ES-I3 (cell line): ENCODE data around the gene ARHGEF4.

Source experiments
- H3K36me3 ChIP-seq: 2 replicates; pipeline ENCODE4 v1.6.1; 2013; ENCODE audit warnings: mild to moderate bottlenecking, low read length, control low read depth, moderate library complexity; ENCODE audit not compliant: insufficient read depth
- H3K4me1 ChIP-seq: 2 replicates; pipeline ENCODE4 v1.6.1; 2013; ENCODE audit warnings: mild to moderate bottlenecking, control low read depth, low read length; ENCODE audit not compliant: insufficient read depth
- H3K9ac ChIP-seq: 2 replicates; pipeline ENCODE4 v1.6.1; 2013; ENCODE audit warnings: low read depth, mild to moderate bottlenecking, low read length, moderate library complexity
- H3K9me3 ChIP-seq: 2 replicates; pipeline ENCODE4 v1.6.1; 2013; ENCODE audit warnings: mild to moderate bottlenecking, low read length, moderate library complexity; ENCODE audit not compliant: control insufficient read depth, insufficient read depth

ARHGEF4 gene, protein sequence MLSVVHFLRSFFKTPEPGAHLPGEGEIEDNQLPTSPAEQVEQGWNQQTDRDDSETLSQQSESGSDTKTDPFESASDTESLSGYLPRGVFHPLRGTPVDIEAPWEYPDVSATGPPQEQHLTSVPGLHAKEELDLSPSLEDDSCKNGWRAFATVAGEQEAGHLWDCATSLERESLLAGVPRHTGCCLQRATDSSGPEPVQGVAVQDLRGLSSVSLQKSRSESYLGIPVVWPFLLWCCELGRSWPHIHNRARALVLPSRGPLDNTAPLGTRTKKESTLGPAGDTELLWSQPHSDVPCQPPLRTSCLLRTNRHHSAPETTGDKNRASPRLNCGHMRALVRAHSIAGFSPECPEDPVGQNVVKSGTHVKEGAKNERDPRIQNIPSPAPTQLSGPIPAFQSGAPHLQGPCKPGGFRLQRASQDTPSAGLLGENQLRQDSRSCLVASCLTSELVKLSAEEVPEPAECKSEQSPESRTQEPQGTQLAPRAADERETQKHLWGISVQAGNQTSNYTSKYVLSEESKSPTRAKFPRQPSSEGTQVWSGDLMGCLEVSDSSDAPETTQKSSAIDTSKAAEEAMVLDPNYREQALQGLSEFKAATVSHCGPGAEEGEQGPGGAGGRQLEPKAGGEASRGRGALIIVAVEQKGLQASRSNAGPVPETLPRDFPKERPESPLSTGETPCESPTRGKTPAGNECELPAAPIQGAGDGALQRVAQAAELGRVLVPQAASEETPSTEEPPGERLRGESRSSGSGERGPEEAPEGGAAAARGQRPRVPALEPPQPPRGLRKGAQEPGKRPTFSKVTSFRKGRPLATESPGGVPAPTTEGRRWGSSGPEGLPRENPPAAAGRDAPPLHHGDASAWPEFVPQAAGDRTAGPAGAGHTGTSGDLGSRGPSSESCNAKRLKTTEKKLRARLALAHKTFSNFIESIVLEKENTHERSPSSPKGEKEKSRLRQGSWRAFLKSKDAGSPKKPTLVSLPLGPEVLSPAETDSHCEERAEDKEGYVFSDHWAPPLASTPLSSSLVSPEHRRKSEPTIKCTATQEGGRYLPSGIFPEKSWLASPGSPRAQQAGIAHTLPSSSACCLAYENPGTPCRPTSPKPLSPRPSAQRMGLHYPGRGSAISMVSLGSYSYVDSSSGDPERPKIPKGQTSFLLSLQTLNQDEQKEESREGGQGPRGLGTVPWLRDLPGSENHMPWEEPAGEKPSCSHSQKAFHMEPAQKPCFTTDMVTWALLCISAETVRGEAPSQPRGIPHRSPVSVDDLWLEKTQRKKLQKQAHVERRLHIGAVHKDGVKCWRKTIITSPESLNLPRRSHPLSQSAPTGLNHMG (N-terminal part only)

DNA sequence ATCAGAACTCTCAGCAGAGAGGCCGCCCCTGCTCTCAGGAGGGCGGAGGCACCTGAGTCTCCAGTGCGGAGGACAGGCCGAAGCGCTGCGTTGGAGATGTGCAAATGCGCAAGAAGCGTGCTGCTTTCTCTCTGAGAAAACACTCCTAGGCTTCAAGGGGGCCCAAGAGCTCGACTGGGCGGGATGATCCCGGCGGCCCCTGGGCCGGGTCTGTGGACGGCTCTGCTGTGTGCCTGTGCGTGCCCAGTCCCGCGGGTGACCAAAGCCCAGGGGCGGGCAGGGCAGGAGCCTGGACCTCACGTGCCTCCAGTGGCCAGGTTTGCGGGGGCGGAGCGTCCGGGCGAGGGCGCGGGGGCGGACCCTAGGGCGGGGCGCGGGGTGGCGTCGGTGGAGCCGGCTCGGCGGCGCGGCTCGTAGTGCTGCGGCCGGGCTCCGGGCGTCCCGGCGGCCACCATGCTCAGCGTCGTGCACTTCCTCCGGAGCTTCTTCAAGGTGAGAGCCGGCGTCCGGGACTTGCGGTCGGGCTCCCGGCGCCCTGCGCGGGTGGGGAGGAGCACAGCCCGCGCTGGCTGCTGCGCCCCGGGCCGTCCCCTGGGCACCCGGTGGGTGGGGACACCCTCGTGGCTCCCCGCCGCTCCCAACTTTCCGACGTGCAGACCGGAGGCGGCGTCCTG is at the start of gene ARHGEF4:
Gene ARHGEF4 (plus strand): TSS at position 414 of the 674 bp plus-strand sequence. CDS start 40 bp downstream, at position 454.
- H3K9ac ChIP-seq, result peak within 1 kb of the TSS; percentile 85
- no peaks in the 10 kb centered on the region for H3K36me3 ChIP-seq
- peaks cover 11% of the 10 kb centered on the region for H3K4me1 ChIP-seq
- H3K9me3 ChIP-seq, result no peaks in the 10 kb centered on the region

DNA sequence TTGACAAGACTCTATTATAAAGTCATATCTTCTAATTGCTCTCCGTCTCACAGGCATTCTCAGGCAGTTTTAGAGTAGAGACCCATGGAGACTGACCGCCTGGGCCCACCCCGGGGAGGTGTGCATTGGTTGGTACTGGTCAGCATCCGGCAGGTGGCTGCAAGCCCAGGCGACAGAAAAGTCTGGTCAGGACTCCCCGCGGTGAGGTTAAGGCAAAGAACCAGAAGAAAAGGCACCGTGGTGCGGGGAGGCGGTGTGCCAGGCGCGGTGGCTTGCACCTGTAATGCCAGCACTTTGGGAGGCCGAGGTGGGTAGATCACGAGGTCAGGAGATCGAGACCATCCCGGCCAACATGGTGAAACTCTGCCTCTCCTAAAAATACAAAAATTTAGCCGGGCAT is 48.9 kb upstream of the ARHGEF4 start:
- H3K4me1 ChIP-seq, result no peaks in the 10 kb centered on the region
- no peaks in the 10 kb centered on the region for H3K36me3 ChIP-seq
- H3K9ac ChIP-seq, result no peak overlapping the region
- H3K9me3 ChIP-seq, result no peaks in the 10 kb centered on the region; the same call in 1 of the 2 replicates

DNA sequence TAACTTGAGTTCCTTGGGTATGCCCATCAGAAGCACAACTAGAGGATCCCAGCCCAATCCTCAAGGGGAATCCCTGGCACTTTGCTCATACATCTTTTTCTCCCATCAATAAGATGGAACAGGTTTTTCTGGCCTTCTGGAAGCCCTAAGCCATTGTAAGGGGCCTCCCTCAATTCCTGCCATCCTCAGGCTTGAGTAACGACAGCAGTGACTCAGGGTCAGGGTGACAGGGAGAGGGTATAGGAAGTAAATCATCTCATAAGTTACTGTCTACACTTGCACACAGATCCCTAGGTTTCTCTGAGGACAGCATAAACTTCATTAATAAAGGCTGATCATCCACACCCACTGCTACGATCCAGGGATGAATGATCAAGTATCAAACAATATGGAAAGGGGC is 46.4 kb upstream of the ARHGEF4 start:
- no peaks in the 10 kb centered on the region for H3K36me3 ChIP-seq
- no peaks in the 10 kb centered on the region for H3K9me3 ChIP-seq
- H3K9ac ChIP-seq, result no peak overlapping the region
- no peaks in the 10 kb centered on the region for H3K4me1 ChIP-seq

DNA sequence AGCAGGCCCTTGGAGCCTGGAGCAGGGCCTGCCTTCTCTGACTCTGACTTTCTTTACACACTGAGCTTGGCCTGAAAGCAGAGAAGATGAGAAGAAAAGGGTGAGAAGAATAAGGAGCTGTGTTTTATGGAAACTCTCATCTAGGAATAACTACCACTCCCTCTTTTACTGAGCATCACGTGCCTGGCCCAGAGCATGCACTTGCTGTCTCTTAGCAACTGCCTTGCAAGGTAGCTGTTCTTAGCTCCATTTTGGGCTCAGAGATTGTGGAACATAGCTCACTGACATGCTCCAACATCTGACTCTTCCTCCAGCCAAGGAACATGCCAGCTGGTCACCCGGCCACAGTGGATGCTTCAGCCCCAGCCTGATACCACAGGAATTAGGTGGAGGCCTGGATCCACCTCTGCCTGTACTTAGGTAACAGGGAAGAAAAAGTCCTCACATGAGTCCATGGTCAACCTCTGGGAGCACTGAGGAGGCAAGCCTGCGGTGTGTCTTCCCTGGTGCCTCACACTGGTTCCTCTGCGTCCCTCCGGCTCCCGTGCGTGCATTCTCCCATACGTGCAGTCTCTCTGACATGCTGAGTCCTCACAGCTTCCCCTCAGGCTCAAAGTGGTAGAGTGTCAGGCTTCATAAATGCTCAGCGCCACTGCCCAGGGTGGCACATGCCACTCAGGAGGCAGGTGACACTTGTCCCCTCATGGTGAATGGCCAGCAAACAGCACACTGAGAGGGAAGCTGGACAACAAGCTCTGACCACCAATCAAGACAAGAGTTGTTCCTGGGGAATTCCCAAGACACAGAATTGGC is 45.7 kb upstream of the ARHGEF4 start:
- Histone ChIP-seq H3K36me3 (no peaks in the 10 kb centered on the region), H3K9ac (no peak overlapping the region), H3K4me1 (peaks cover 5% of the 10 kb centered on the region), H3K9me3 (no peaks in the 10 kb centered on the region)

DNA sequence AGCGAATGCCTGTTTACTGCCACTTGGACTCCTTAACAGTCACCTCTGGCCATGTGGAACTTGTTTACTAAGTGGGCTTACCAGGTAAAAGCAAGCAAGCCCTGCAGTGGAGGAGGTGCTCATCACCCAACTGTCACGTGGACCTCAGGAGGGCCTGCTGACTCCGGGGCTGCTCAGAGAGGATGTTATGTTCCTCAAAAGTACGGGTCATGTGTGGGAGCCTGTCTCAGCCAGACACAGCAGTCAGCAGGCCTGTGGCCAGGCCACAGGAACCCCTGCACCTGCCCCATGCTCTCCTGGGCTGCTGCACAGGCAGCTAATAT is 45.1 kb upstream of the ARHGEF4 start:
- H3K4me1 ChIP-seq, result peaks cover 10% of the 10 kb centered on the region
- H3K9ac ChIP-seq, result no peak overlapping the region
- H3K9me3 ChIP-seq, result no peaks in the 10 kb centered on the region
- H3K36me3 ChIP-seq, result no peaks in the 10 kb centered on the region

DNA sequence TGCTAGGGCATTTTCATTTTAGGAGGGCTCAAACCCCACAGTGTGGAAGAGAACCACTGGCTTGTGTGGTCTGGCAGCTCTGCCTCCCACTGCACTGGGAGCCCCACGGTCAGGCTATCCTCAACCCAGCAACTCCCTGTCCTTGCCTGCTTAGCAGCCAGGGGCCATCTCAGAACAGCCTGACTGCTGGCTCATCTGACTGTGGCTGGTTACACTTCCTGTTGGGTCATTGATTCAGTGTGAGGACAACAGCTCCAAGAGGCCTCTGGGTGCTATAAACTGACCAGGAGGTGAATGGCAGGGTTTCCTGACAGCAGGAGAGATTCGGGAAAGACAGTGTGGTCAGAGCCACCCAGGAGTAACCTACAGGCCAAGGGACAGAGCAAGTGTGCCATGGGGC is 41.3 kb upstream of the ARHGEF4 start:
- peaks cover 10% of the 10 kb centered on the region for H3K4me1 ChIP-seq
- no peaks in the 10 kb centered on the region for H3K36me3 ChIP-seq
- H3K9me3 ChIP-seq, result no peaks in the 10 kb centered on the region
- H3K9ac ChIP-seq, result no peak overlapping the region

DNA sequence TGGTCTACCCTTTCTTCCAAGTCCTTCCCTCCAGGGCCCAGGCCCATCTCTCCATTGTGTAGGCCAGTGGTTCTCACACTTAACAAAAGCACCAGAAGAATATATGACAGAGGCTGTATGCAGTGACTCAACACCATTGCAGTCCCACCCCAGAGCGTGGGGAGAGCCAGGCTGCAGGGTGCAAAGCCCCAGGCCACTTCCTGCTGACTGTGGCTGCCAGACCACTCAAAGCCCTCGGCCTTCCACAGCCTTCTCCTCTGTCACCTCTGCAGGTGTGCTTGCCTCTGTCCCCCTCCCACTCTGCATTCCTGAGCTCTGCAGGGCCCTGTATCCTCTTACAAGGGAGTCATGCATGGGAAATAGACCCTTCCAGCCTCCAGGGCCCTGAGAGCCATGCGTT is 40.4 kb upstream of the ARHGEF4 start:
- Histone ChIP-seq H3K9me3 (no peaks in the 10 kb centered on the region), H3K36me3 (no peaks in the 10 kb centered on the region), H3K4me1 (peaks cover 10% of the 10 kb centered on the region), H3K9ac (no peak overlapping the region)

DNA sequence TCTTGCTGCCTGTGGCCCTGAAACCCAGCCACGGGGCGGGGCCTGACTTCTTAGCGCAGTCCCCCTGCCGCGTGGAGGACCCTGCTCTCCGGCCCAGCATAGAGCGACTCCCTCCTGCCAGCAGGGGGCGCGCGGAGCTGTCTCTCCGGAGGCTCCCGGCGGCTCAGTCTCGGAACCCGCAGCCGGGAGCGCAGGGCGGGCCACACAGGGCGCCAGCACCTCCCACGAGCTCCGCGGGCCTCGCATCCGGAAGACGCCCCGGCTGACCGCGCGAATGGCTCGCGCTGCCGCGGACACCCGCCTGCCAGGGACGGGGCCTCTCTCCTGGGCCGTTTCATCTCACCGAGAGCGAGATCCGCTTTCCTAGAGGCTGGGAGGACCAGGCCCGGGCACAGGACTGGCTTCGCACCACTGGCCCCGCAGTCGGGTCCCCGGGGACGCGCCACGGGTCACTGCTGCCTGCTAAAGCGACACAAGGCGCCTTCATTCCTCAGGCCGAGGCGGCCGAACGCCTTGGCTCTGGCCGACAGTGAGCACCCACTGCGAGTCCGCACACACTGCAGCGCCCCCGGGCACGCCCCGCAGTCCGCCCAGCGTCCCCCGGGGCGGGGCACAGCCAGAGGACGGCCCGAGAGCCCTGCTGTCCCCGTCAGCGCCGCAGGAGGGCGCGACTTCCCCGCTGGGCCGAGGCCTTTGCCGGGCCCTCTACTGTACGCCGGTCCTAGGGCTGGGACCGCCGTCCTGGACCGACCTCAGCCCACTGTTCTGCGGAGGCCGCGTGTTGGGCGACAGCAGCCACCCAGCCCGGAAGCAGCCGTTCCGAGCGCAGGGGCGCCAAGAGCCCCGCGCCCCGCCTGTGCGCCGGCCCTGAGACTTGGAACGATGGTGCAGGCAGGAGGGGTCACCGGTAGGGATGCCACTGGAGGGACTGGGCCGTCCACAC is 39.0 kb upstream of the ARHGEF4 start:
- Histone ChIP-seq H3K4me1 (peaks cover 10% of the 10 kb centered on the region), H3K36me3 (no peaks in the 10 kb centered on the region), H3K9ac (peak overlapping the region; percentile 87), H3K9me3 (no peaks in the 10 kb centered on the region)

DNA sequence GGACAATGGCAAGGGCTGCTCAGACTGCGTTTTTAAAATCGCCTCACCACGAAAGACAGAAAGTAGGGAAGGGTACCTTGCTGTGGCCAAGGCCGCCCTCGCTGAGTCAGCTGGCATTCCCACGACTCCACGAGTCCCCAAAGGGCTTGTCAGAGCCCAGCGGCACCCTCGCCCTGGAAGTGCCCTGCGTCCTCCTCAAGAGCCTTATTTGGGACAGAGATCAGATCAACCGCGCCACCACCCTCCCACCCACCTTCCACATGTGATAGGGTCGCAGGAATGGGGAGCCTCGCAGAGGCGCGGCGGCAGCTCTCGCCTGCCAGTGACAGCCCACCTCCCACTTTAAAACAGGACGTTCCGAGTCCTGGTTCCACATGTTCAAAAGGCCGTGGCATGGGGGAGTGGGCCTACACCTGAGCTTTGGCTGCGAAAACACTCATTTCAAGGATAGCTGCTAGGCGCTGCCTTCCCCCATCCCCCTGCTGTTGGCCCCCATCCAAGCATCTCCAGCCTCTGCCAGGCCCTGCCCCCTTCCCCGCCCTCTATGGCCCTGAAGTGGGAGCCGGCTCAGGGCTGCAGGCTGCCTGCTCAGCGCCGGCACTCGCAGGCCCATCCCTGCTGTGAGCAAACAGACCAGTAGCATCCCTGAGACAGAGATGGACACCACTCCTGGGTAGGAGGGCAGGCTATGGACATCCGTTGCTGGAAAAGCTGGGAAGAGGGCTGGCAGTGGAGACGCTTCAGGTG is 38.1 kb upstream of the ARHGEF4 start:
- Histone ChIP-seq H3K9me3 (no peaks in the 10 kb centered on the region), H3K4me1 (peaks cover 10% of the 10 kb centered on the region), H3K36me3 (no peaks in the 10 kb centered on the region), H3K9ac (peak overlapping the region; percentile 87; the same call in 1 of the 2 replicates)

DNA sequence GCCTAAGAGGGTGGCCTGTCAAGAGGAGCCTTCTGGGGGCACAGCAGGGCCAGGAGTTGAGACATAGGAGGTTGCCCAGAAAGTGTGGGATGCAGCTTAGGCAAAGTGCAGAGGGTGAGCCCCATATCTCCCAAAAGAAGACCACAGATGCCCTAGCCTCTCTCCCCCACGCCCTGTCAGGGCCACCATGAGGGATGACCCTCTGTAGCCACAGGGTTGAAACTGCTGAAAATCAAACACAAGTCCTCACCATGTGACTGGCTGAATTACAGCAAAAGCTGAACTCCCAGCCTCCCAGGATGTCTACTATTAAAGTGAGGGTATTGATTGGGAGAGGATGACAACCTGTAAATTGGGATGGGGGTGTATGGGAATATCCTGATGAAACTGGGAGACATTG is 37.4 kb upstream of the ARHGEF4 start:
- Histone ChIP-seq H3K4me1 (peaks cover 10% of the 10 kb centered on the region), H3K36me3 (no peaks in the 10 kb centered on the region), H3K9ac (no peak overlapping the region), H3K9me3 (no peaks in the 10 kb centered on the region)

DNA sequence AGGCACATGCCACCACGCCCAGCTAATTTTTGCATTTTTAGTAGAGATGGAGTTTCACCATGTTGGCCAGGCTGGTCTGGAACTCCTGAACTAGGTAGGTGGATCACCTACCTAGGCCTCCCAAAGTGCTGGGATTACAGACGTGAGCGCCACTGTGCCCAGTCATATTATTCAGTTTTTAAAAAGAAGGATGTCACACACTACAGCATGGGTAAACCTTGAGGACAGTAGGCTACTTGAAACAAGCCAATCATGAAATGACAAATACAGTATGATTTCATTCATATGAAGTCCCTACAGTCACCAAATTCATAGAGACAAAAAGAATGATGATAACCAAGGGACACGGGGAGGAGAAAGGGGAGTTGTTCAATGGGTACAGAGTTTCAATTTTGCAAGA is 31.1 kb upstream of the ARHGEF4 start:
- H3K9me3 ChIP-seq, result no peaks in the 10 kb centered on the region
- H3K9ac ChIP-seq, result no peak overlapping the region
- H3K4me1 ChIP-seq, result peaks cover 7% of the 10 kb centered on the region; the same call in 1 of the 2 replicates
- no peaks in the 10 kb centered on the region for H3K36me3 ChIP-seq

DNA sequence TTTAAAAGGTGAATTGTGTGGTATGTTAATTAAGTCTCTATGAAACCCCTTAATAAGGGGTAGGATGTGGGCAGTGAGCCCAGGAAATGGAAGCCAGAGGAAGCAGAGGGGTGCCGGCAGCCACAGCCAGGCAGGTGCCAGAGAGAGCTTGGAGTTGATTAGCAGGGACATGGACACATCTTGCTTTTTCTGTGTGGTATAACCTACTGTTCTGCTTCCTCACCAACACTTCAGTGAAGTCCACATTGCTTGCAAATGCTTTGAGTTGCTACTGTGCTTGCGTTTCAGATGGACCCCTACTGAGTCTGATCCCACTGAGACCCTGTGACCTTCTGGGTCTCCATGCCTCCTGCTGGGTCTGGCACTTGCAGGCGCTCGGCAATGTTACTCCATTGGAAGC is 30.3 kb upstream of the ARHGEF4 start:
- H3K36me3 ChIP-seq, result no peaks in the 10 kb centered on the region
- no peaks in the 10 kb centered on the region for H3K9me3 ChIP-seq
- peaks cover 7% of the 10 kb centered on the region; the same call in 1 of the 2 replicates for H3K4me1 ChIP-seq

More for the DNA sequence above, 30.3 kb upstream of the ARHGEF4 start:
- H3K9ac ChIP-seq, result no peak overlapping the region
